Stomach (tissue), 4 donors: ENCODE results near the gene ZEB1.

Experiments used
- CTCF ChIP-seq, 7 experiments: fragments of 450-650 bp in 4 of 7; fragments of 200-600 bp in 3 of 7; sonication (generic) in 3 of 7; IDR thresholded peaks; one replicate each; pipeline ENCODE4 v1.5.1; 2016 to 2019; ENCODE audit warnings: antibody characterized with exemption in 7 of 7, control low read depth in 2 of 7, mild to moderate bottlenecking in 1 of 7
- EP300 ChIP-seq: sonication (generic); formaldehyde crosslinking; IDR thresholded peaks from one replicate; pipeline ENCODE4 v1.6.1; 2017; ENCODE audit warnings: antibody characterized with exemption
- POLR2A ChIP-seq, 4 donors: fragments of 450-650 bp; IDR thresholded peaks; one replicate each; pipeline ENCODE4 v1.6.1; 2016; ENCODE audit warnings: antibody characterized with exemption in 4 of 4, control low read depth in 2 of 4, mild to moderate bottlenecking in 1 of 4, moderate library complexity in 1 of 4
- POLR2AphosphoS5 ChIP-seq, 3 donors: sonication (generic); formaldehyde crosslinking; IDR thresholded peaks; one replicate each; pipeline ENCODE4 v1.6.1; 2016; ENCODE audit warnings: antibody characterized with exemption in 3 of 3

- TF ChIP-seq CTCF (IDR thresholded peaks at IDR 0.05) (no peak), POLR2A (IDR thresholded peaks at IDR 0.05) (no peak), EP300 (no peak), POLR2AphosphoS5 (IDR thresholded peaks at IDR 0.05) (no peak)
Measured at GRCh38 chr10:31526178-31526577, 207.2 kb downstream of the ZEB1 start.
